ENCODE results near the gene XIAP. TPM values are rescaled to one million over a fixed set of nuclear protein-coding genes. Genes with fewer than 3 reads are reported as not detected.

Gene XIAP
- polyA plus RNA-seq, 3 donors: 2.1 to 10.0 (median 5.8) TPM

DNA sequence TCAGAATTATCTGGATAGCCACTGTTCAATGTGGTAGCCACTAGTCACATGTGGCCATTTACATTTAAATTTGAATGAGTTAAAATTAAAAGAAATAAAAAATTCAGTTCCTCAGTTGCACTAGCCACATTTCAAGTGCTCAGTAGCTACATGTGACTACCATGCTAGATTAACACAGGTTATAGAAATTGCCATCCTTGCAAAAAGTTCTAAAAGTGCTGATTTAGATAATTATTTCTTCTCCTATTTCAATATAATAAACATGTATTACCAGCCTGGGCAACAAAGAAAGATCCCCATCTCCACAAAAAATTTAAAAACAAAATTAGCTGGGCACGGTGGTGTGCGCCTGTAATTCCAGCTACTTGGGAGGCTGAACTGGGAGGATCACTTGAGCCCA, 90.0 kb downstream of the XIAP start:
- TF ChIP-seq, protein P1, sequence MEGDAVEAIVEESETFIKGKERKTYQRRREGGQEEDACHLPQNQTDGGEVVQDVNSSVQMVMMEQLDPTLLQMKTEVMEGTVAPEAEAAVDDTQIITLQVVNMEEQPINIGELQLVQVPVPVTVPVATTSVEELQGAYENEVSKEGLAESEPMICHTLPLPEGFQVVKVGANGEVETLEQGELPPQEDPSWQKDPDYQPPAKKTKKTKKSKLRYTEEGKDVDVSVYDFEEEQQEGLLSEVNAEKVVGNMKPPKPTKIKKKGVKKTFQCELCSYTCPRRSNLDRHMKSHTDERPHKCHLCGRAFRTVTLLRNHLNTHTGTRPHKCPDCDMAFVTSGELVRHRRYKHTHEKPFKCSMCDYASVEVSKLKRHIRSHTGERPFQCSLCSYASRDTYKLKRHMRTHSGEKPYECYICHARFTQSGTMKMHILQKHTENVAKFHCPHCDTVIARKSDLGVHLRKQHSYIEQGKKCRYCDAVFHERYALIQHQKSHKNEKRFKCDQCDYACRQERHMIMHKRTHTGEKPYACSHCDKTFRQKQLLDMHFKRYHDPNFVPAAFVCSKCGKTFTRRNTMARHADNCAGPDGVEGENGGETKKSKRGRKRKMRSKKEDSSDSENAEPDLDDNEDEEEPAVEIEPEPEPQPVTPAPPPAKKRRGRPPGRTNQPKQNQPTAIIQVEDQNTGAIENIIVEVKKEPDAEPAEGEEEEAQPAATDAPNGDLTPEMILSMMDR (IDR thresholded peaks at IDR 0.05): no peak
- H3K27me3 Mint-ChIP-seq (ENCODE audit: low read depth in 3 of 3): no peaks in the 10 kb centered on the region
- DNase-seq: no peak
- no peak overlapping the region for H3K27ac ChIP-seq (ENCODE audit: low read depth in 1 of 2, low read length in 2 of 2)
- no peaks in the 10 kb centered on the region for H3K36me3 Mint-ChIP-seq
- H4K20me1 ChIP-seq (ENCODE audit: insufficient read depth, low read length): no peaks in the 10 kb centered on the region
- no peaks in the 10 kb centered on the region for H3K36me3 ChIP-seq (replicated peaks in 1 of 2; ENCODE audit: control insufficient read depth in 1 of 2, insufficient read depth in 2 of 2, low read length in 2 of 2)
- H3K4me3 Mint-ChIP-seq: no peak overlapping the region
- H3K9me3 ChIP-seq (replicated peaks in 1 of 2; ENCODE audit: control insufficient read depth in 1 of 2, insufficient read depth in 1 of 2, low read length in 2 of 2): no peaks in the 10 kb centered on the region
- no CpG with 5 or more reads among the region's 2 CpGs for WGBS (ENCODE audit: insufficient coverage)
- H3K4me1 Mint-ChIP-seq: no peaks in the 10 kb centered on the region
- no peaks in the 10 kb centered on the region for H3K79me2 ChIP-seq (ENCODE audit: insufficient read depth, low read length)
- H3K4me3 ChIP-seq (replicated peaks in 1 of 3; ENCODE audit: low read depth in 2 of 3, low read length in 3 of 3): no peak overlapping the region
- no peak overlapping the region for H3K27ac Mint-ChIP-seq
- H3K9ac ChIP-seq (ENCODE audit: insufficient read depth, low read length, poor library complexity, severe bottlenecking): no peak overlapping the region
- H3K9me3 Mint-ChIP-seq: no peaks in the 10 kb centered on the region
- H3K27me3 ChIP-seq (ENCODE audit: control insufficient read depth in 2 of 2, insufficient read depth in 2 of 2, low read length in 2 of 2): no peaks in the 10 kb centered on the region
- H3K4me2 ChIP-seq (replicated peaks; ENCODE audit: extremely low read depth, low read length, poor library complexity, severe bottlenecking): no peak overlapping the region
- intact Hi-C loops (cut with micrococcal nuclease): loop anchor here in 1 of 2 donors (10.0 kb wide), 1 partner anchor 115 kb away; no protein-coding TSS in a partner anchor
- no peaks in the 10 kb centered on the region for H3K4me1 ChIP-seq (ENCODE audit: control insufficient read depth in 1 of 2, insufficient read depth in 2 of 2, low read length in 2 of 2)
- H2AFZ ChIP-seq (ENCODE audit: insufficient read depth, low read depth, low read length, poor library complexity, severe bottlenecking): no peak overlapping the region

DNA sequence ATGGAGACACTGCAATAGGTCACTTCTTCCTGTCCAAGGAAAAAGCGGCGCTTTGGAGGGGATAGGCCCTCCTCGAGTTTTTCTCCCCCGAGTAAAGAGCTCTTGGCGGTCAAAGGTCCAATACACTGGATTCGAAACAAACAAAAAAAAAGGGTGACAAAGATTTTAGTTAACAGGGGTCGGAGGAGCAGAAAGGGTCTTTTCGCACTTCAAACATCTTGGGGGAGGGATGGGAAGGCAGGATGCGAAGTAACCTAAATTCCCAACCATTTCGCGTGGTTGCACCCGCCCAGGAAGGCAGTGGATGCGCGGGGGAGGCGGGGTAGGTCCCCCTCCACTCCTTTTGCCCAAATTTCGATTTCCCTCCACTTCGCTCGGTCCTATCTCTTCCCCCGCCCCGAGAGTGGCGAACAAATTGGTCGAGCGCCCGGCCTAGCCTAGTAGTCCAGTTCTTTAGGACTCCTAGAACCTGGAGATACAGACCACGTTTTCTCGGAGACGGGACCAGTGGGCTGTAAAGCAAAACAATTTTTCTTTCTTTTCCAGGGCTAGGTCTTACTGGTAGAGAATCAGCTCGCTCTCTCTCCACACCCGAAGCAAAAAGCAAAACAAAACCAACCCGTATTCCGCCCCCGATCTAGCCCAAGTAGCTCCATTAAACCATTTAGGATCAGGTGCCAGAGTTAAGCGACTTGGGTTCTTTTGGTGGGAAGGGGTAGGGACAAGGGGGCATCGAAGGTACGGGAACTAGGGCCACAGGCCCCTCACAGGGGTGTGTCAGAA, 99.6 kb downstream of the XIAP start:
- 0% methylated on average over 1 of the region's 35 CpGs for WGBS (ENCODE audit: insufficient coverage)
- Mint-ChIP-seq H3K4me3 (peak overlapping the region; percentile 91 to 93), H3K27me3 (ENCODE audit: low read depth in 3 of 3) (peaks cover 0 to 20% (median 1%) of the 10 kb centered on the region in 3 donors), H3K4me1 (peaks cover 9% of the 10 kb centered on the region), H3K27ac (peak overlapping the region; percentile 88 to 99 (median 95)), H3K9me3 (peaks cover 0 to 22% (median 15%) of the 10 kb centered on the region in 7 donors), H3K36me3 (no peaks in the 10 kb centered on the region)
- intact Hi-C loops (cut with micrococcal nuclease): loop anchor here (2.0 to 10.0 kb wide), 4 partner anchors 17 to 125 kb away; partner anchors contain the start of gene XIAP (in 1 of the 2)
- peak in 2 of 3 donors; percentile 4 to 5 for DNase-seq
- H4K20me1 ChIP-seq (ENCODE audit: insufficient read depth, low read length): no peaks in the 10 kb centered on the region
- H3K4me2 ChIP-seq (replicated peaks; ENCODE audit: extremely low read depth, low read length, poor library complexity, severe bottlenecking): peak overlapping the region; percentile 51
- H3K9ac ChIP-seq (ENCODE audit: insufficient read depth, low read length, poor library complexity, severe bottlenecking): peak overlapping the region; percentile 93
- H3K27ac ChIP-seq (ENCODE audit: low read depth in 1 of 2, low read length in 2 of 2): peak overlapping the region; percentile 83 to 95
- peak overlapping the region; percentile 70 for H2AFZ ChIP-seq (ENCODE audit: insufficient read depth, low read depth, low read length, poor library complexity, severe bottlenecking)
- TF ChIP-seq, protein P1 (IDR thresholded peaks at IDR 0.05): no peak
- H3K36me3 ChIP-seq (replicated peaks in 1 of 2; ENCODE audit: control insufficient read depth in 1 of 2, insufficient read depth in 2 of 2, low read length in 2 of 2): no peaks in the 10 kb centered on the region
- peaks cover 2% of the 10 kb centered on the region in 2 donors for H3K4me1 ChIP-seq (ENCODE audit: control insufficient read depth in 1 of 2, insufficient read depth in 2 of 2, low read length in 2 of 2)
- H3K4me3 ChIP-seq (replicated peaks in 1 of 3; ENCODE audit: low read depth in 2 of 3, low read length in 3 of 3): peak overlapping the region; percentile 75 to 83 (median 79)
- H3K27me3 ChIP-seq (ENCODE audit: control insufficient read depth in 2 of 2, insufficient read depth in 2 of 2, low read length in 2 of 2): no peaks in the 10 kb centered on the region
- H3K9me3 ChIP-seq (replicated peaks in 1 of 2; ENCODE audit: control insufficient read depth in 1 of 2, insufficient read depth in 1 of 2, low read length in 2 of 2): no peaks in the 10 kb centered on the region
- peaks cover 37% of the 10 kb centered on the region for H3K79me2 ChIP-seq (ENCODE audit: insufficient read depth, low read length)

All from CD14-positive monocyte (primary cell).